ENCODE measurements around the gene ZNF70. TPM values are rescaled to one million over a fixed set of nuclear protein-coding genes. Genes with fewer than 3 reads are reported as not detected.

ZNF70 gene
- total and polyA plus RNA-seq, 2 of the 13 experiments (the other 11 are each of a cell fraction or from before 2014, with no cell fraction given) = 0.62 to 3.6 TPM

DNA sequence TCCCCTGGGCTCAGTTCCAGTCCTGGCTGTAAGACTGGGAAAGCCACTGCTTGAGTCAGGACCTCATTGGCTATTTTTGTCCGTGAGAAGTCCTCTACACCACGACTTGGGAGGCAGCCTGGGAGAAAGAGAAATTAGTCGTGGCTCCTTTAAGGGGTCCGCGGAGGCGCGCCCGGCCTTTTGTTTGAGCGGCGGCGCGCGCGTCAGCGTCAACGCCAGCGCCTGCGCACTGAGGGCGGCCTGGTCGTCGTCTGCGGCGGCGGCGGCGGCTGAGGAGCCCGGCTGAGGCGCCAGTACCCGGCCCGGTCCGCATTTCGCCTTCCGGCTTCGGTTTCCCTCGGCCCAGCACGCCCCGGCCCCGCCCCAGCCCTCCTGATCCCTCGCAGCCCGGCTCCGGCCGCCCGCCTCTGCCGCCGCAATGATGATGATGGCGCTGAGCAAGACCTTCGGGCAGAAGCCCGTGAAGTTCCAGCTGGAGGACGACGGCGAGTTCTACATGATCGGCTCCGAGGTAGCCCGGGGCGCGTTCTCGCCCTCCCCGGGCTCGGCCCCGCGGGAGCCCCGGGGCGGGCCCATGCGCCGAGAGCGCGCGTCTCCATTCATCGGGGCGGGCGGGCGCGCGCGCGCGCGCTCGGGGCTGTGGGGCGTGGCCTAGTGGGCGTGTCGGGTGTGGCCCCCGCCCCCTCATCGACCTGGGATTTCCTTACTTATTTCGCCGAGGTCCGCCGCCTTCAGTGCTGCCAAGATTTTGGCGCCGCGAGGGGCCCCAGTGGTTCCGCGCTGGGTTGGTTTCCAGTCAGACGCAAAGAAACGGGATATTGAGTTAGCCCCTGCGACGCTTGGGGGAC is 36.1 kb upstream of the ZNF70 start, which contains the start of gene SMARCB1 (continued):
- TF ChIP-seq DMTF1 (CRISPR knock-in tag; IDR thresholded peaks at IDR 0.05) (no peak), REXO4 (CRISPR knock-in tag; IDR thresholded peaks at IDR 0.05; ENCODE audit: borderline replicate concordance) (no peak), SMYD3 (CRISPR knock-in tag; IDR thresholded peaks at IDR 0.05) (no peak), POGK (CRISPR knock-in tag; conservative IDR thresholded peaks at IDR 0.05) (no peak), BORCS8-MEF2B (CRISPR knock-in tag; IDR thresholded peaks at IDR 0.05) (peak; percentile 77), ZNF446 (CRISPR knock-in tag; IDR thresholded peaks at IDR 0.05) (peak; percentile 65; the same call in 1 of the 2 replicates)
- TF ChIP-seq, protein P1, sequence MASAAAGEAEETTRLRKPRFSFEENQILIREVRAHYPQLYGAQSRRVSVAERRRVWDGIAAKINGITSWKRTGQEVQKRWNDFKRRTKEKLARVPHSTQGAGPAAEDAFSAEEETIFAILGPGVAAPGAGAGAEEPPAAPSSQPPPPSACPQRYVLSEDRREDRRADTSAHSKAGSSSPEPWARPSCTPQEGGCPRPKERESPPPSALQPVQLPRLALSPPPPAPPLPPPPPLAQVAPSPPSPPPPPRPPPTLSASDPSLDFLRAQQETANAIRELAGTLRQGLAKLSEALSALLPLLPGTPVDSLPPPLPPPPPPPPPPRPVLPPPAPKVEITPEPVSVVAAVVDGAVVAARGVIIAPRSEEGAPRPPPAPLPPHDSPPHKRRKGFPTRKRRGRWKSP (CRISPR knock-in tag; IDR thresholded peaks at IDR 0.05) = peak; percentile 54
- TF ChIP-seq, protein P2, sequence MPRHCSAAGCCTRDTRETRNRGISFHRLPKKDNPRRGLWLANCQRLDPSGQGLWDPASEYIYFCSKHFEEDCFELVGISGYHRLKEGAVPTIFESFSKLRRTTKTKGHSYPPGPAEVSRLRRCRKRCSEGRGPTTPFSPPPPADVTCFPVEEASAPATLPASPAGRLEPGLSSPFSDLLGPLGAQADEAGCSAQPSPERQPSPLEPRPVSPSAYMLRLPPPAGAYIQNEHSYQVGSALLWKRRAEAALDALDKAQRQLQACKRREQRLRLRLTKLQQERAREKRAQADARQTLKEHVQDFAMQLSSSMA (CRISPR knock-in tag; IDR thresholded peaks at IDR 0.05) = peak; percentile 55; the same call in 1 of the 2 replicates
- TF ChIP-seq, protein P3, sequence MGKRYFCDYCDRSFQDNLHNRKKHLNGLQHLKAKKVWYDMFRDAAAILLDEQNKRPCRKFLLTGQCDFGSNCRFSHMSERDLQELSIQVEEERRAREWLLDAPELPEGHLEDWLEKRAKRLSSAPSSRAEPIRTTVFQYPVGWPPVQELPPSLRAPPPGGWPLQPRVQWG (CRISPR knock-in tag; IDR thresholded peaks at IDR 0.05; ENCODE audit: borderline replicate concordance, low read depth) = no peak
- TF ChIP-seq, protein P4, sequence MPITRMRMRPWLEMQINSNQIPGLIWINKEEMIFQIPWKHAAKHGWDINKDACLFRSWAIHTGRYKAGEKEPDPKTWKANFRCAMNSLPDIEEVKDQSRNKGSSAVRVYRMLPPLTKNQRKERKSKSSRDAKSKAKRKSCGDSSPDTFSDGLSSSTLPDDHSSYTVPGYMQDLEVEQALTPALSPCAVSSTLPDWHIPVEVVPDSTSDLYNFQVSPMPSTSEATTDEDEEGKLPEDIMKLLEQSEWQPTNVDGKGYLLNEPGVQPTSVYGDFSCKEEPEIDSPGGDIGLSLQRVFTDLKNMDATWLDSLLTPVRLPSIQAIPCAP (CRISPR knock-in tag; IDR thresholded peaks at IDR 0.05; ENCODE audit: low read depth) = no peak
- TF ChIP-seq, protein P5, sequence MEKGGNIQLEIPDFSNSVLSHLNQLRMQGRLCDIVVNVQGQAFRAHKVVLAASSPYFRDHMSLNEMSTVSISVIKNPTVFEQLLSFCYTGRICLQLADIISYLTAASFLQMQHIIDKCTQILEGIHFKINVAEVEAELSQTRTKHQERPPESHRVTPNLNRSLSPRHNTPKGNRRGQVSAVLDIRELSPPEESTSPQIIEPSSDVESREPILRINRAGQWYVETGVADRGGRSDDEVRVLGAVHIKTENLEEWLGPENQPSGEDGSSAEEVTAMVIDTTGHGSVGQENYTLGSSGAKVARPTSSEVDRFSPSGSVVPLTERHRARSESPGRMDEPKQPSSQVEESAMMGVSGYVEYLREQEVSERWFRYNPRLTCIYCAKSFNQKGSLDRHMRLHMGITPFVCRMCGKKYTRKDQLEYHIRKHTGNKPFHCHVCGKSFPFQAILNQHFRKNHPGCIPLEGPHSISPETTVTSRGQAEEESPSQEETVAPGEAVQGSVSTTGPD (CRISPR knock-in tag; IDR thresholded peaks at IDR 0.05) = no peak
- TF ChIP-seq, protein P6, sequence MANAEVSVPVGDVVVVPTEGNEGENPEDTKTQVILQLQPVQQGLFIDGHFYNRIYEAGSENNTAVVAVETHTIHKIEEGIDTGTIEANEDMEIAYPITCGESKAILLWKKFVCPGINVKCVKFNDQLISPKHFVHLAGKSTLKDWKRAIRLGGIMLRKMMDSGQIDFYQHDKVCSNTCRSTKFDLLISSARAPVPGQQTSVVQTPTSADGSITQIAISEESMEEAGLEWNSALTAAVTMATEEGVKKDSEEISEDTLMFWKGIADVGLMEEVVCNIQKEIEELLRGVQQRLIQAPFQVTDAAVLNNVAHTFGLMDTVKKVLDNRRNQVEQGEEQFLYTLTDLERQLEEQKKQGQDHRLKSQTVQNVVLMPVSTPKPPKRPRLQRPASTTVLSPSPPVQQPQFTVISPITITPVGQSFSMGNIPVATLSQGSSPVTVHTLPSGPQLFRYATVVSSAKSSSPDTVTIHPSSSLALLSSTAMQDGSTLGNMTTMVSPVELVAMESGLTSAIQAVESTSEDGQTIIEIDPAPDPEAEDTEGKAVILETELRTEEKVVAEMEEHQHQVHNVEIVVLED (CRISPR knock-in tag; IDR thresholded peaks at IDR 0.05; ENCODE audit: borderline replicate concordance) = peak; percentile 92
- TF ChIP-seq, protein P7, sequence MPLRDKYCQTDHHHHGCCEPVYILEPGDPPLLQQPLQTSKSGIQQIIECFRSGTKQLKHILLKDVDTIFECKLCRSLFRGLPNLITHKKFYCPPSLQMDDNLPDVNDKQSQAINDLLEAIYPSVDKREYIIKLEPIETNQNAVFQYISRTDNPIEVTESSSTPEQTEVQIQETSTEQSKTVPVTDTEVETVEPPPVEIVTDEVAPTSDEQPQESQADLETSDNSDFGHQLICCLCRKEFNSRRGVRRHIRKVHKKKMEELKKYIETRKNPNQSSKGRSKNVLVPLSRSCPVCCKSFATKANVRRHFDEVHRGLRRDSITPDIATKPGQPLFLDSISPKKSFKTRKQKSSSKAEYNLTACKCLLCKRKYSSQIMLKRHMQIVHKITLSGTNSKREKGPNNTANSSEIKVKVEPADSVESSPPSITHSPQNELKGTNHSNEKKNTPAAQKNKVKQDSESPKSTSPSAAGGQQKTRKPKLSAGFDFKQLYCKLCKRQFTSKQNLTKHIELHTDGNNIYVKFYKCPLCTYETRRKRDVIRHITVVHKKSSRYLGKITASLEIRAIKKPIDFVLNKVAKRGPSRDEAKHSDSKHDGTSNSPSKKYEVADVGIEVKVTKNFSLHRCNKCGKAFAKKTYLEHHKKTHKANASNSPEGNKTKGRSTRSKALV (CRISPR knock-in tag; IDR thresholded peaks at IDR 0.05) = no peak
